Endothelial cell of umbilical vein (primary cell): ENCODE data around the gene RAD50.

ENCODE experiments used
- CTCF ChIP-seq, 2 donors: IDR thresholded peaks; 1 replicate in 1 of 2; 2 replicates in 1 of 2; pipeline ENCODE4 v1.5.1; 2011; ENCODE audit warnings: low read length in 2 of 2, mild to moderate bottlenecking in 2 of 2, moderate library complexity in 2 of 2, control low read depth in 1 of 2, inconsistent platforms in 1 of 2, low read depth in 1 of 2; ENCODE audit not compliant: insufficient read depth in 1 of 2; ENCODE audit errors: extremely low read depth in 1 of 2
- EZH2 ChIP-seq: IDR thresholded peaks from 2 replicates; pipeline ENCODE4 v1.6.1; 2012; ENCODE audit warnings: borderline replicate concordance, low read depth, mild to moderate bottlenecking, moderate library complexity, low read length, inconsistent platforms; ENCODE audit not compliant: severe bottlenecking
- FOS ChIP-seq: IDR thresholded peaks from 2 replicates; pipeline ENCODE4 v1.6.1; 2011; ENCODE audit warnings: mild to moderate bottlenecking, low read length, moderate library complexity, borderline replicate concordance; ENCODE audit not compliant: insufficient read depth
- GATA2 ChIP-seq: IDR thresholded peaks from 2 replicates; pipeline ENCODE4 v1.7.0; 2011; ENCODE audit warnings: low read depth, mild to moderate bottlenecking, moderate library complexity, mixed read lengths, low read length; ENCODE audit not compliant: insufficient read length, insufficient read depth
- MYC ChIP-seq: IDR thresholded peaks from one replicate; pipeline ENCODE4 v1.6.1; 2011; ENCODE audit warnings: mild to moderate bottlenecking, low read depth, low read length
- POLR2A ChIP-seq: IDR thresholded peaks from 2 replicates; pipeline ENCODE4 v1.6.1; 2012; ENCODE audit warnings: low read depth, mild to moderate bottlenecking, control low read depth, low read length
- POLR2AphosphoS5 ChIP-seq: IDR thresholded peaks from 2 replicates; pipeline ENCODE4 v1.6.1; 2012; ENCODE audit warnings: low read depth, mild to moderate bottlenecking, control low read depth, low read length, moderate library complexity; ENCODE audit not compliant: insufficient read depth

GRCh38 chr5:132639706-132640130 lies 82.9 kb downstream of the RAD50 start:
- no peak for TF ChIP-seq CTCF (IDR thresholded peaks at IDR 0.05; ENCODE audit: extremely low read depth in 1 of 2, insufficient read depth in 1 of 2, low read depth in 1 of 2, low read length in 2 of 2)
- TF ChIP-seq POLR2AphosphoS5: no peak
- no peak for TF ChIP-seq POLR2A
- no peak for TF ChIP-seq EZH2
- TF ChIP-seq GATA2: no peak
- no peak for TF ChIP-seq MYC
- TF ChIP-seq FOS: no peak
